ENCODE data around the gene FOXA1.

The FOXA1 gene

GRCh38 chr14:37597538-37597913, 2.5 kb upstream of the FOXA1 start:
- Histone ChIP-seq H4K20me1 (no peaks in the 10 kb centered on the region), H3K4me1 (no peaks in the 10 kb centered on the region), H3K9ac (no peak overlapping the region), H3K4me2 (no peak overlapping the region), H3K27me3 (no peaks in the 10 kb centered on the region), H3K27ac (no peak overlapping the region), H3K4me3 (no peak overlapping the region), H3K36me3 (no peaks in the 10 kb centered on the region), H3K9me3 (replicated peaks in 1 of 11) (peaks cover 63 to 96% (median 75%) of the 10 kb centered on the region in 11 experiments)
- TF ChIP-seq Cebpa-rat (IDR thresholded peaks at IDR 0.05) = no peak

DNA sequence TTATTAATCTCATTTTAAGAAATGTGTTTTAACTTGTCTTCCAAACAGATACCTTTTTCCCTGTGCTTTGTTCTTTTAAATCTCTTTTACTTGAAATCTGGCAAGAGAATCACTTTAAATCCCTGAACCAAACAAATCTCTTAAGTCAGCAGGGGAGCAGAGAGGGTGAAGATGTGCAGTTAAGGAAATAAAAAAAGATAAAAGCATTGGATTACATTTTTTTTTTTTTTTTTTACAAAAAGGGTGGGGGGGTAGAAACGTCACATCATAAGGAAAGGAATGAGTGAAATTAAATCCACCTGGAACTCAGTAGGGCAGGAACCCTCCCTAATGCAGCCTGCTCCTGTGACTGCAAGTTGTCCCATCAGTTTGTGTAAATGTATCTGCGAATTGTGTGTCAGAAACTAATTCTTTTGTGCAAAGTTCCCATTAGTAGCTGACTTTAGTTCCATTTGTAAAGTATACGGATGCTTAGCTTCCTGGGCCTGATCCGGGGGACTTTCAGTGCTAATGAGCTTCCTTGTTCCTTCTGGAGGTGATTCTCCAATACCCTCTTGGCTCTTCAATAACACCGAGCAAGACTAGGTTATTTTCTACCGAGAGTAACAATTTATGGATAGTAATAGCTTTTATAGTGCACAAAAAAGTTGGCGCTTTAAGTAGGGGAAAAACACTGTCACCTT, 1.9 kb upstream of the FOXA1 start:
- no peaks in the 10 kb centered on the region for H4K20me1 ChIP-seq
- H3K4me3 ChIP-seq = no peak overlapping the region
- H3K4me1 ChIP-seq = no peaks in the 10 kb centered on the region
- no peak overlapping the region for H3K4me2 ChIP-seq
- H3K36me3 ChIP-seq = no peaks in the 10 kb centered on the region
- H3K9me3 ChIP-seq (replicated peaks in 1 of 11) = peaks cover 69 to 98% (median 80%) of the 10 kb centered on the region in 11 experiments
- no peak overlapping the region for H3K27ac ChIP-seq
- no peak for TF ChIP-seq Cebpa-rat (IDR thresholded peaks at IDR 0.05)
- H3K27me3 ChIP-seq = no peaks in the 10 kb centered on the region
- H3K9ac ChIP-seq = no peak overlapping the region

DNA sequence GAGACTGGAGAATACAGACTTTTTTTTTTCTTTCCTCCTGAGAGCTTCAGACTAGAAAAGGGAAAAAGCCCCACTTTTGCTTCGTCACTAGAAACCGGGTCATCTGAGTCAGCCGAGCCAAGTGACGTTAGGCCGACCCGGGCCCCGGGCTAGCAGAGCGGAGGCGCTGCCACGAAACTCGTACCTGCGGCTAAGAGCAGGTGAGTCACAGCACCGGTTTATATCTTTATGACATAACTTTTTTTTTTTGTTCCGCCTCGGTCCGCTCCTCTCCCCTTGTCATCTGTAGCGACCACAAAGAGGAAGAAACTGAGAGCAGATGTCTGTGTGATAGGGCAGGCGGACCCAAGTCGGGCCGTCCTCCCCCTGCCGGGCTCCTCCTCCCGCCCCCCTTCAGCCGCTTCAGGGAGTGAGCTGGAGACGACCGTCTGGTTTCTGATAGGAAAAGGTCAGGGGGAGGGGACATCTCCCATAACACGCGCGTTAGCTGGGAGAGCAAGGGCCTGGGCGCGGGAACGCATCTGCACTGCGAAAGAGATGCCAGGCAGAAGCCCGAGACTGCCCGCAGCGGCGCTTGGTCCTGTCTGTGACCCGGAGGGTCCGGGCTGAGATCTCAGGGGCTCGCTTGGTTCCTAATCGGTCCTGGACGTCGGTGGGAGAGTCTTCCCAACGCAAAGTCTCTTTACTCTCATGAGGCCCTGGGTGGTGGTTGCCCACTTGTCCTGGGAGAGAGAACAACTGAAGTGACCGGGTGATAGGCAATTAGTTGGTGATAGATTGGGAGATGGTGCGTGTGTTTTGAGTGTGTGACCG, 966 bp upstream of the FOXA1 start:
- Histone ChIP-seq H3K27ac (no peak overlapping the region), H3K4me2 (no peak overlapping the region), H3K4me1 (no peaks in the 10 kb centered on the region), H3K9ac (no peak overlapping the region), H4K20me1 (no peaks in the 10 kb centered on the region), H3K4me3 (no peak overlapping the region), H3K9me3 (replicated peaks in 1 of 11) (peaks cover 77 to 98% (median 88%) of the 10 kb centered on the region in 11 experiments), H3K27me3 (no peaks in the 10 kb centered on the region), H3K36me3 (no peaks in the 10 kb centered on the region)
- no peak for TF ChIP-seq Cebpa-rat (IDR thresholded peaks at IDR 0.05)

DNA sequence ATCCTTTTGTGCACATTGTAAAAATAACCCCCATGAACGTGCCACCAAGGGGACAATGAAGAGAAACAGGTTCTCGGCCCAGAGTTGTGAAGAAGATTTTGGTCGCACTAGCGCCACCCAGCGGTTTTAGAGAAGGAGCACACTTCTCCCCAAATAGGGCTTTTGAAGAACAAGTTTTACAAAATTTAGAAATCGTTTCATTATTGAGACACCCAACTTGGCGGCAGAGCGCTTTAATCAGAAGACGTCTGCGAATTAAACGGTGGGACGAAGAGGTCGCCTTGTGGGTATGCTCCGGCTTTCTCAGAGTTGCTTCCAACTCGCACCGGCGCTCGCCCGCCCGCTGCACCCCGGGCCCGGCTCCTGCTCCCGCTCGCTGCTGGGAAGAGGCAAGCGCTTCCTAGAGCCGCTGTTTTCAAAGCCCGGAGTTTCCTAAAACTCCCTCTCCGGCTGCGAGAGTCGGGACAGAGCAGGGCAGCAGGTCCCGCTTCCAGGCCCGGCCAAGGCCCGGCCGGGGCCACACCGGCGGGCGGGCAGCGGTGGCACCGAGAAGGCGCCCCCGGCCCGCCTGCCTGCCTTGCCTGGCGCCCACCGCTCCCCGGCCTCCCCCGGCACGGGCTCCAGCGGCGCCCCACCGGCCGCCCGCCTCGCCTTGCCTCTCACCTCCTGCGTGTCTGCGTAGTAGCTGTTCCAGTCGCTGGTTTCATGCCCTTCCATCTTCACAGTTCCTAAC, 645 bp downstream of the FOXA1 start:
- Histone ChIP-seq H3K4me1 (no peaks in the 10 kb centered on the region), H3K9ac (no peak overlapping the region), H3K27ac (no peak overlapping the region), H3K36me3 (no peaks in the 10 kb centered on the region), H4K20me1 (no peaks in the 10 kb centered on the region), H3K27me3 (no peaks in the 10 kb centered on the region), H3K4me3 (no peak overlapping the region; a peak in 1 of 20 replicates), H3K9me3 (replicated peaks in 1 of 11) (peaks cover 68 to 82% (median 76%) of the 10 kb centered on the region in 11 experiments), H3K4me2 (no peak overlapping the region)
- TF ChIP-seq Cebpa-rat (IDR thresholded peaks at IDR 0.05) = no peak

DNA sequence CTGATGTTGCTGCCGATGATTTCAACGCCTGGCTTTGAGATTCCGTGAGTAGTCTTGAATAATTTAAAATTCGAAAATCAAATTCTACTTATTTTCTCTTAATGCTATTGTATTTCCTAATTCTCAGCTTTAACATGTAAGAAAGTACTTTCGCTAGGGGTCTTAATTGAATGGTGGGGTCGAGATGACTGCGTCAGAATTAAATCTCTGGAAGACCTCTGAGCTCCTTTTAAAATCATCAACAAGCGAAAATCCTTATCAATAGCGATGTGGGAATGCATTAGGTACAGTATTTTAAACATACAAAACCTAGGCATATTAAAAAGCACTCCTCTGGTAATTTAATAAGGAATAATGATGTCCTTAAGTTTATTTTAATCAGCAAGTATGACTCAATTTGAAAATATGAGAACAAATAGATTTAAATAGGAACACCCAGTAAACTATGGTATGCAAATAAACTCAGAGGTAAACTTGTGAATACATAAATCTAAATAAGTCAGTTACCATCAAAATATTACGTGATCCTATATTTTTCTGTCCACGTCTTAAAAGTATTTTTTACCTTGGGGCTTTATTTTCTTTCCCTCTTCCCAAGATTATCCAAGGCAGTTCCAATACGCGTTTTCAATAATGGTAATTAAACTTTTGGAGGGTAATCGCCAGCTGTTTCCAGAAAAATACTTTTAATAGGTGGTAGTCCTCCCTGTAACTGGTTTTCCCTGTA, 1.4 kb downstream of the FOXA1 start:
- Histone ChIP-seq H3K4me1 (no peaks in the 10 kb centered on the region), H3K27me3 (no peaks in the 10 kb centered on the region)

GRCh38 chr14:37592482-37593408, 2.3 kb downstream of the FOXA1 start:
- no peak overlapping the region for H3K27ac ChIP-seq
- TF ChIP-seq Cebpa-rat (IDR thresholded peaks at IDR 0.05) = no peak
- no peak overlapping the region for H3K4me2 ChIP-seq
- H3K4me1 ChIP-seq = no peaks in the 10 kb centered on the region
- H3K4me3 ChIP-seq = no peak overlapping the region
- no peaks in the 10 kb centered on the region for H3K36me3 ChIP-seq
- no peaks in the 10 kb centered on the region for H3K27me3 ChIP-seq
- H3K9me3 ChIP-seq (replicated peaks in 1 of 11) = peaks cover 63 to 77% (median 68%) of the 10 kb centered on the region in 11 experiments
- H4K20me1 ChIP-seq = no peaks in the 10 kb centered on the region
- H3K9ac ChIP-seq = no peak overlapping the region

More for the DNA sequence above, 1.4 kb downstream of the FOXA1 start:
- no peak overlapping the region for H3K9ac ChIP-seq
- no peaks in the 10 kb centered on the region for H4K20me1 ChIP-seq
- peaks cover 63 to 78% (median 69%) of the 10 kb centered on the region in 11 experiments for H3K9me3 ChIP-seq (replicated peaks in 1 of 11)
- no peaks in the 10 kb centered on the region for H3K36me3 ChIP-seq
- no peak overlapping the region for H3K4me3 ChIP-seq
- no peak overlapping the region for H3K4me2 ChIP-seq
- TF ChIP-seq Cebpa-rat (IDR thresholded peaks at IDR 0.05) = no peak
- H3K27ac ChIP-seq = no peak overlapping the region

- Histone ChIP-seq H3K9ac (no peak overlapping the region), H3K4me2 (no peak overlapping the region), H3K4me1 (no peaks in the 10 kb centered on the region), H3K36me3 (no peaks in the 10 kb centered on the region), H3K4me3 (no peak overlapping the region), H3K27me3 (no peaks in the 10 kb centered on the region), H4K20me1 (no peaks in the 10 kb centered on the region), H3K9me3 (replicated peaks in 1 of 11) (peaks cover 56 to 70% (median 61%) of the 10 kb centered on the region in 11 experiments), H3K27ac (no peak overlapping the region)
- no peak for TF ChIP-seq Cebpa-rat (IDR thresholded peaks at IDR 0.05)
These were observed 3.0 kb downstream of the FOXA1 start for GRCh38 chr14:37591941-37592481.

DNA sequence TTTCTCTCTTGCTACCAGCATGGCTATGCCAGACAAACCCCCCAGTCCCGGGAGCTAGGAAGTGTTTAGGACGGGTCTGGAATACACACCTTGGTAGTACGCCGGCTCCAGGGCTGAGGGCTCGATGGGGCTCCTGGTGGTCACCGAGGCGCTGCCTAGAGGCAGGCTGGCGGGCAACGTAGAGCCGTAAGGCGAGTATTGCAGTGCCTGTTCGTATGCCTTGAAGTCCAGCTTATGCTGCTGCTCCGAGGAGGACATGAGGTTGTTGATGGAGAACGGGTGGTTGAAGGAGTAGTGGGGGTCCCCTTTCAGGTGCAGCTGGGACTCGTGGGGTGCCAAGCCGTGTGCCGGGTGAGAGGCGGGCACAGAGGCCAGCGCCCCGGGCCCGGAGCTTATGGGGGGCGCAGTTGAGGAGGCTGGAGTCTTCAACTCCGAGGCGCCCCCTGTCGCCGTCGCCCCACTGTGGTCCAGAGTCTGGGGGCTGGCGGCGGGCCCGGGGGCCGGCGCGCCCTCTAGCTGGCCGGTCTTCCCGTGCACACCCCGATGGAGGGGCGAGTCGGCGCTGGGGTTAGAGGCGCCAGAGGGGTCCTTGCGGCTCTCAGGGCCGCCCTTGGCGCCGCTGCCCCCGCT, 3.6 kb downstream of the FOXA1 start:
- H4K20me1 ChIP-seq = no peaks in the 10 kb centered on the region
- H3K27ac ChIP-seq = no peak overlapping the region
- H3K4me1 ChIP-seq = no peaks in the 10 kb centered on the region
- no peaks in the 10 kb centered on the region for H3K27me3 ChIP-seq
- no peaks in the 10 kb centered on the region for H3K36me3 ChIP-seq
- H3K4me3 ChIP-seq = no peak overlapping the region
- H3K9me3 ChIP-seq (replicated peaks in 1 of 11) = peaks cover 55 to 67% (median 60%) of the 10 kb centered on the region in 11 experiments
- no peak for TF ChIP-seq Cebpa-rat (IDR thresholded peaks at IDR 0.05)
- no peak overlapping the region for H3K9ac ChIP-seq
- H3K4me2 ChIP-seq = no peak overlapping the region
